Fibroblast of pulmonary artery (primary cell): ENCODE data around the gene TPGS1.

Experiments
- DNase-seq: peaks from one replicate; pipeline ENCODE4 v3.0.0-alpha.2; 2010; ENCODE audit warnings: low read depth
- H3K4me3 ChIP-seq: replicated peaks from 2 replicates; pipeline ENCODE4 v1.5.1; 2011; ENCODE audit warnings: low read depth, mild to moderate bottlenecking, control low read depth, low read length, moderate library complexity
- CTCF ChIP-seq: IDR thresholded peaks from 2 replicates; pipeline ENCODE4 v1.5.1; 2011; ENCODE audit warnings: mild to moderate bottlenecking, control low read depth, low read length, inconsistent platforms; ENCODE audit errors: missing control alignments

TPGS1 gene

DNA sequence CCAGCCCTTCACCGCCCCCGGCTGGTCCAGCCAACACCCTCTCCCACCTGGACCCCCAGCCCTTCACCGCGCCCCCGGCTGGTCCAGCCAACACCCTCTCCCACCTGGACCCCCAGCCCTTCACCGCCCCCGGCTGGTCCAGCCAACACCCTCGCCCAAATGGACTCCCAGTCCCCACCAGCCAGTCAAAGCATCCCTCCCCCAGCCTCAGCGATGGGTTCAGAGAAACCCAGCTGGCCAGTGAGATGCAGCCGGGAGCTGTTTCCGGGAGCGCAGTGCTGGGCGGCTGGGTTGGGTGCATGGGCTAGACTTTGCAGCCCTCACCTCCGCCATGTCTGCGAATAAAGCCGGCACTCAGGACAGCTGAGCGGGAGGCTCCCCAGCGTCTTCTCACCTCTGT, 17.7 kb downstream of the TPGS1 start:
- no peak overlapping the region for H3K4me3 ChIP-seq
- DNase-seq = no peak
- no peak for TF ChIP-seq CTCF

- no peak for DNase-seq
- H3K4me3 ChIP-seq = no peak overlapping the region
- TF ChIP-seq CTCF = no peak
These were observed 18.6 kb downstream of the TPGS1 start for GRCh38 chr19:525857-526419.

DNA sequence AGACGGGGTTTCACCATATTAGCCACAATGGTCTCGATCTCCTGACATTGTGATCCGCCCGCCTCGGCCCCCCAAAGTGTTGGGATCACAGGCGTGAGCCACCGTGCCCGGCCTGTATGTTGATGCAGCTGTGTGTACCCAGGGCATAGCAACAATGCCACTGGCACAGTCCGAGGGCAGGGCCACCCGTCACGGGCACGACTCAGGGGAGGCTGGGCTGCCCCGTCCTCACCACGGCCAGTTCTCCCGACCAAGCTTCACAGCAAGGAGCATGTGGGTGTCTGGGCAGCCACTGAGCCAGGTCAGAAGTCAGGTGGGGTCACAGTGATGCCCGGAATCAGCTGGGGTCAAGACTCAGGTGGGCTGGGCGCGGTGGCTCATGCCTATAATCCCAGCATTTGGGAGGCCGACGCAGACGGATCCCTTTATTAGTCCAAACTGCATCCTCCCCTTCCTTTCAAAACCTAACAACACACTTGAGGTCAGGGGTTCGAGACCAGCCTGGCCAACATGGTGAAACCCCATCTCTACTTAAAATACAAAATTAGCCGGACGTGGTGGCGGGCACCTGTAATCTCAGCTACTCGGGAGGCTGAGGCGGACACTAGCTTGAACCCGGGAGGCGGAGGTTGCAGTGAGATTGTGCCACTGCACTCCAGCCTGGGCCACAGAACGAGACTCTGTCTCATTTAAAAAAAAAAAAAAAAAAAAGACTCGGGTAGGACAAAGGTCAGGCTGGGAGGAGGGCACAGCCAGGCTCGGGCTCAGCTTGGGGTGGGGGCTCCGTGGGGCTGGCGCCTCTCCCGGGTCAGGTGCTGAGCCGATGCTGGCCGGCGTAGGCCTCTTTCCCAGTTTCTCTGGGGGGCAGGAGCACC, 23.1 kb downstream of the TPGS1 start:
- no peak for DNase-seq
- no peak for TF ChIP-seq CTCF
- H3K4me3 ChIP-seq = peak overlapping the region; percentile 66

DNA sequence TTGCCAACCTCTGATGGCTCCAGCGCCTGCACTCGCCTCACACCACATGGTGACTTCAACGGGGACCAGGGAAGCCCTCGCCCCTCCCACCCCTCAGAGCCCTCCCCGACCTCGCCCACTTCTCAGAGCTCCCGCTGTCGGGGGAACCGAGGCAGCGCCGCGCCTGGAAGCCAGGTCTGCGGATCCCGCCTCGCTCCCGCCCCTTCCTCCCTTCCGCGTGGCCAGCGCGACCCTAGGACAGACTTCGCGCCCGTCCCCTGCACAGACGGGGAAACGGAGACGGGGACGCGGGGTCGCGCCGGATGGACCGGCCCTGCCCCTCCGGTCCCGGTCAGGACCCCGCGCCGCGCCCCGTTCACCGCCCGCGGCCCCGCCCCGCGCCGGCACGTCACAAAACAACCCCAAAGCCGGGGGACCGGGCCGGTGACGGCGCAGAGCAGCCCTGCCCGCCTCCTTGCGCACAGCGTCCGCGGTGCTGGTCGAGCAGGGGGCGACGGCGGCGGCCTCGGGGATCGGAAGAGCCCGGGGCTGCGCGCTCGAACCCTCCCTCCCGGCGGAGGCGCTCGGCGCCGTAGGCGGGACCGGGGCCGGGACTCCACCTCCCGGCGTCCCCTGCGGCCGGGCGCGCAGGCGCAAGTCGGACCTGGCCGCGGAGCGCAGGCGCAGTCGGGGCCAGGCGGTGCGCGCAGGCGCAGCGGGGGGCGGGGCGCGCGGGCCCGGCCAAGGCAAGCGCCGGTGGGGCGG, 23.9 kb downstream of the TPGS1 start:
- TF ChIP-seq CTCF = no peak
- peak; percentile 82 for DNase-seq
- peak overlapping the region; percentile 85 for H3K4me3 ChIP-seq

DNA sequence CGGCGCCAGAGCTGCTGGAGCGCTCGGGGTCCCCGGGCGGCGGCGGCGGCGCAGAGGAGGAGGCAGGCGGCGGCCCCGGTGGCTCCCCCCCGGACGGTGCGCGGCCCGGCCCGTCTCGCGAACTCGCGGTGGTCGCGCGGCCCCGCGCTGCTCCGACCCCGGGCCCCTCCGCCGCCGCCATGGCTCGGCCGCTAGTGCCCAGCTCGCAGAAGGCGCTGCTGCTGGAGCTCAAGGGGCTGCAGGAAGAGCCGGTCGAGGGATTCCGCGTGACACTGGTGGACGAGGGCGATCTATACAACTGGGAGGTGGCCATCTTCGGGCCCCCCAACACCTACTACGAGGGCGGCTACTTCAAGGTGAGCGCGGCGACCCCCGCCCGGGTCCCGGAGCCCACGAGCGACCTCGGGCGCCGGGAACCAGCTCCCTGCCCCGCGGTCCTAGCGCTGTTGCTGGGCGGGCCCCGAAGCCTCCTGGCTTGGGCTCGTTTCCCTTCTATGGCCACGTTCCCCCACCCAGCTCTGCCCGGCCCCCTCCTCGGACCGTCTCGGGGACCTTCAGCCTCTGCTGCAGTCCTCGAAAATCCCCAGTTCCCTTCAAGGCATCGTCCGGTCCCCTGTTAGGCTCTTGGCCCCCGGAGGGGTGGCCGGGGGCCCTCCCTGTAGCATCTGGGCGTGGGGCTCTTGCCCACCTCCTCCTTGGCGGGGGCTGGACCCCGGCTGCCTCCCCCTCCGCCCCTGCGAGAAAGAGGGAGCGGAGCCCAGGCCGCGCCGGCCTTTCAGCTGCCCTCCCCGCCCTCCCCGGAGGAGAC, 24.7 kb downstream of the TPGS1 start, which contains the start of gene CDC34:
Gene CDC34 (plus strand): TSS at position 8 of the 808 bp plus-strand sequence. CDS start 172 bp downstream, at position 180.
- TF ChIP-seq CTCF = no peak
- no peak for DNase-seq
- peak within 1 kb of the TSS; percentile 85 for H3K4me3 ChIP-seq
